ENCODE measurements around the gene ME3. TPM values are rescaled to one million over a fixed set of nuclear protein-coding genes. Genes with fewer than 3 reads are reported as not detected.

Gene ME3
- total and polyA plus RNA-seq, 7 experiments from 2014 or later = 0.48 to 13.7 (median 6.4) TPM

- no peak overlapping the region for H3K4me3 Mint-ChIP-seq
- H3K27me3 Mint-ChIP-seq = peaks cover 2 to 32% (median 7%) of the 10 kb centered on the region in 5 donors
- no peaks in the 10 kb centered on the region for H3K36me3 Mint-ChIP-seq
- H3K9me3 Mint-ChIP-seq = no peaks in the 10 kb centered on the region
- no peaks in the 10 kb centered on the region for H3K9me3 ChIP-seq (ENCODE audit: control insufficient read depth in 2 of 3, low read length in 3 of 3)
- intact Hi-C loops (cut with micrococcal nuclease) = loop anchor here (5.0 kb wide), 2 partner anchors 128 to 363 kb away; partner anchors contain the start of genes PRSS23 (in 1 of the 2) and TMEM135 (in 1 of the 2)
- no peaks in the 10 kb centered on the region for H3K36me3 ChIP-seq (ENCODE audit: control insufficient read depth in 2 of 3, insufficient read depth in 3 of 3, low read length in 3 of 3)
- peak overlapping the region in 1 of 9 donors; percentile 56 for H3K27ac Mint-ChIP-seq
- H3K4me3 ChIP-seq (ENCODE audit: low read length) = no peak overlapping the region
- POLR2A ChIA-PET = no interaction called here
- no peak for DNase-seq
- H3K27me3 ChIP-seq (ENCODE audit: control insufficient read depth in 2 of 2, insufficient read depth in 2 of 2, low read length in 2 of 2) = no peaks in the 10 kb centered on the region
- no peak for ATAC-seq
- H3K27ac ChIP-seq (ENCODE audit: low read depth, low read length) = no peak overlapping the region
- H3K4me1 Mint-ChIP-seq = peaks cover 5 to 28% (median 16%) of the 10 kb centered on the region in 7 donors
- CTCF ChIA-PET = no interaction called here
- H3K4me1 ChIP-seq (ENCODE audit: control insufficient read depth in 2 of 2, insufficient read depth in 2 of 2, low read length in 2 of 2) = no peaks in the 10 kb centered on the region
Observed at GRCh38 chr11:86673872-86674750, 1.7 kb upstream of the ME3 start.

GRCh38 chr11:86673055-86673843, 833 bp upstream of the ME3 start:
- peak overlapping the region in 3 of 9 donors; percentile 27 to 56 (median 41) for H3K27ac Mint-ChIP-seq
- no peak overlapping the region for H3K27ac ChIP-seq (ENCODE audit: low read depth, low read length)
- ChIA-PET POLR2A (no interaction called here), CTCF (no interaction called here)
- peaks cover 10 to 29% (median 16%) of the 10 kb centered on the region in 7 donors for H3K4me1 Mint-ChIP-seq
- ATAC-seq (no peak), DNase-seq (no peak)
- H3K36me3 ChIP-seq (ENCODE audit: control insufficient read depth in 2 of 3, insufficient read depth in 3 of 3, low read length in 3 of 3) = no peaks in the 10 kb centered on the region
- intact Hi-C loops (cut with micrococcal nuclease) = loop anchor here (5.0 kb wide), 2 partner anchors 129 to 364 kb away; partner anchors contain the start of genes PRSS23 (in 1 of the 2) and TMEM135 (in 1 of the 2)
- H3K9me3 Mint-ChIP-seq = no peaks in the 10 kb centered on the region
- H3K9me3 ChIP-seq (ENCODE audit: control insufficient read depth in 2 of 3, low read length in 3 of 3) = no peaks in the 10 kb centered on the region
- peak overlapping the region; percentile 62 to 87 (median 74) for H3K4me3 Mint-ChIP-seq
- H3K4me3 ChIP-seq (ENCODE audit: low read length) = no peak overlapping the region
- no peaks in the 10 kb centered on the region for H3K27me3 ChIP-seq (ENCODE audit: control insufficient read depth in 2 of 2, insufficient read depth in 2 of 2, low read length in 2 of 2)
- H3K4me1 ChIP-seq (ENCODE audit: control insufficient read depth in 2 of 2, insufficient read depth in 2 of 2, low read length in 2 of 2) = no peaks in the 10 kb centered on the region
- peaks cover 5 to 37% (median 10%) of the 10 kb centered on the region in 5 donors for H3K27me3 Mint-ChIP-seq
- no peaks in the 10 kb centered on the region for H3K36me3 Mint-ChIP-seq

- H3K9me3 ChIP-seq (ENCODE audit: control insufficient read depth in 2 of 3, low read length in 3 of 3) = no peaks in the 10 kb centered on the region
- no peaks in the 10 kb centered on the region for H3K4me1 ChIP-seq (ENCODE audit: control insufficient read depth in 2 of 2, insufficient read depth in 2 of 2, low read length in 2 of 2)
- no peaks in the 10 kb centered on the region for H3K27me3 ChIP-seq (ENCODE audit: control insufficient read depth in 2 of 2, insufficient read depth in 2 of 2, low read length in 2 of 2)
- H3K36me3 ChIP-seq (ENCODE audit: control insufficient read depth in 2 of 3, insufficient read depth in 3 of 3, low read length in 3 of 3) = no peaks in the 10 kb centered on the region
- ATAC-seq = no peak
- peaks cover 5 to 42% (median 10%) of the 10 kb centered on the region in 5 donors for H3K27me3 Mint-ChIP-seq
- CTCF ChIA-PET = no interaction called here
- peak overlapping the region; percentile 58 to 87 (median 82) for H3K4me3 Mint-ChIP-seq
- intact Hi-C loops (cut with micrococcal nuclease) = loop anchor here (5.0 kb wide), 2 partner anchors 131 to 366 kb away; partner anchors contain the start of genes PRSS23 (in 1 of the 2) and TMEM135 (in 1 of the 2)
- H3K27ac Mint-ChIP-seq = peak overlapping the region in 6 of 9 donors; percentile 17 to 80 (median 56)
- POLR2A ChIA-PET = no interaction called here
- peak overlapping the region; percentile 54 for H3K27ac ChIP-seq (ENCODE audit: low read depth, low read length)
- no peaks in the 10 kb centered on the region for H3K9me3 Mint-ChIP-seq
- DNase-seq = peak in 1 of 9 donors; percentile 26
- peaks cover 10 to 29% (median 16%) of the 10 kb centered on the region in 7 donors for H3K4me1 Mint-ChIP-seq
- H3K36me3 Mint-ChIP-seq = no peaks in the 10 kb centered on the region
- peak overlapping the region; percentile 68 for H3K4me3 ChIP-seq (ENCODE audit: low read length)
Observed at GRCh38 chr11:86671531-86672006, 847 bp downstream of the ME3 start.

- H3K27me3 Mint-ChIP-seq = peaks cover 5 to 43% (median 10%) of the 10 kb centered on the region in 5 donors
- H3K4me3 Mint-ChIP-seq = peak overlapping the region; percentile 58 to 87 (median 82)
- ChIA-PET POLR2A (no interaction called here), CTCF (no interaction called here)
- H3K36me3 Mint-ChIP-seq = no peaks in the 10 kb centered on the region
- H3K4me1 ChIP-seq (ENCODE audit: control insufficient read depth in 2 of 2, insufficient read depth in 2 of 2, low read length in 2 of 2) = no peaks in the 10 kb centered on the region
- no peaks in the 10 kb centered on the region for H3K9me3 ChIP-seq (ENCODE audit: control insufficient read depth in 2 of 3, low read length in 3 of 3)
- H3K27ac ChIP-seq (ENCODE audit: low read depth, low read length) = no peak overlapping the region
- H3K27ac Mint-ChIP-seq = peak overlapping the region in 4 of 9 donors; percentile 51 to 80 (median 71)
- no peaks in the 10 kb centered on the region for H3K27me3 ChIP-seq (ENCODE audit: control insufficient read depth in 2 of 2, insufficient read depth in 2 of 2, low read length in 2 of 2)
- H3K4me3 ChIP-seq (ENCODE audit: low read length) = peak overlapping the region; percentile 68
- H3K9me3 Mint-ChIP-seq = no peaks in the 10 kb centered on the region
- H3K4me1 Mint-ChIP-seq = peaks cover 10 to 29% (median 16%) of the 10 kb centered on the region in 7 donors
- ATAC-seq = no peak
- no peak for DNase-seq
- H3K36me3 ChIP-seq (ENCODE audit: control insufficient read depth in 2 of 3, insufficient read depth in 3 of 3, low read length in 3 of 3) = no peaks in the 10 kb centered on the region
- intact Hi-C loops (cut with micrococcal nuclease) = loop anchor here (5.0 kb wide), 2 partner anchors 131 to 366 kb away; partner anchors contain the start of genes PRSS23 (in 1 of the 2) and TMEM135 (in 1 of the 2)
Observed at GRCh38 chr11:86670911-86671310, 1.5 kb downstream of the ME3 start.

- Mint-ChIP-seq H3K36me3 (peaks cover 0 to 2% (median 0%) of the 10 kb centered on the region in 5 donors), H3K27me3 (peaks cover 5 to 44% (median 10%) of the 10 kb centered on the region in 5 donors), H3K4me1 (peaks cover 10 to 29% (median 16%) of the 10 kb centered on the region in 7 donors), H3K9me3 (no peaks in the 10 kb centered on the region), H3K4me3 (peak overlapping the region in 7 of 10 donors; percentile 17 to 87 (median 77)), H3K27ac (no peak overlapping the region)
- Histone ChIP-seq H3K9me3 (ENCODE audit: control insufficient read depth in 2 of 3, low read length in 3 of 3) (no peaks in the 10 kb centered on the region), H3K27ac (ENCODE audit: low read depth, low read length) (no peak overlapping the region), H3K4me3 (ENCODE audit: low read length) (no peak overlapping the region), H3K4me1 (ENCODE audit: control insufficient read depth in 2 of 2, insufficient read depth in 2 of 2, low read length in 2 of 2) (no peaks in the 10 kb centered on the region), H3K27me3 (ENCODE audit: control insufficient read depth in 2 of 2, insufficient read depth in 2 of 2, low read length in 2 of 2) (no peaks in the 10 kb centered on the region), H3K36me3 (ENCODE audit: control insufficient read depth in 2 of 3, insufficient read depth in 3 of 3, low read length in 3 of 3) (no peaks in the 10 kb centered on the region)
- no peak for DNase-seq
- POLR2A ChIA-PET = no interaction called here
- CTCF ChIA-PET = interaction anchor here (0.6 kb wide), 1 partner anchor 1095 kb away, joined by 4 read pairs; no protein-coding TSS in a partner anchor
- ATAC-seq = no peak
- intact Hi-C loops (cut with micrococcal nuclease) = loop anchor here (5.0 kb wide), 2 partner anchors 132 to 367 kb away; partner anchors contain the start of genes PRSS23 (in 1 of the 2) and TMEM135 (in 1 of the 2)
Observed at GRCh38 chr11:86670181-86670580, 2.2 kb downstream of the ME3 start.

- intact Hi-C loops (cut with micrococcal nuclease) = no loop called here
- ATAC-seq = no peak
- no peaks in the 10 kb centered on the region for H3K9me3 Mint-ChIP-seq
- H3K4me1 Mint-ChIP-seq = peaks cover 10 to 29% (median 16%) of the 10 kb centered on the region in 7 donors
- no peaks in the 10 kb centered on the region for H3K27me3 ChIP-seq (ENCODE audit: control insufficient read depth in 2 of 2, insufficient read depth in 2 of 2, low read length in 2 of 2)
- H3K27me3 Mint-ChIP-seq = peaks cover 5 to 47% (median 10%) of the 10 kb centered on the region in 5 donors
- no peaks in the 10 kb centered on the region for H3K36me3 ChIP-seq (ENCODE audit: control insufficient read depth in 2 of 3, insufficient read depth in 3 of 3, low read length in 3 of 3)
- H3K9me3 ChIP-seq (ENCODE audit: control insufficient read depth in 2 of 3, low read length in 3 of 3) = no peaks in the 10 kb centered on the region
- no peaks in the 10 kb centered on the region for H3K4me1 ChIP-seq (ENCODE audit: control insufficient read depth in 2 of 2, insufficient read depth in 2 of 2, low read length in 2 of 2)
- peaks cover 0 to 3% (median 0%) of the 10 kb centered on the region in 5 donors for H3K36me3 Mint-ChIP-seq
- DNase-seq = no peak
- H3K4me3 ChIP-seq (ENCODE audit: low read length) = no peak overlapping the region
- H3K27ac Mint-ChIP-seq = no peak overlapping the region
- POLR2A ChIA-PET = no interaction called here
- CTCF ChIA-PET = interaction anchor here (0.6 kb wide), 1 partner anchor 1094 kb away, joined by 4 read pairs; no protein-coding TSS in a partner anchor
- peak overlapping the region in 3 of 10 donors; percentile 2 to 24 (median 8) for H3K4me3 Mint-ChIP-seq
- no peak overlapping the region for H3K27ac ChIP-seq (ENCODE audit: low read depth, low read length)
Observed at GRCh38 chr11:86669424-86669823, 3.0 kb downstream of the ME3 start.

All from naive thymus-derived CD4-positive, alpha-beta T cell (primary cell).